DMS53 (cell line): ENCODE measurements around the gene IFI44L.

ENCODE experiments used
- DNase-seq: peaks from one replicate; lab custom pipeline; 2025; lab: John Stamatoyannopoulos, UW

The IFI44L gene

GRCh38 chr1:78641558-78641957, 21.3 kb downstream of the IFI44L start:
- DNase-seq = no peak

GRCh38 chr1:78645723-78646122, 25.5 kb downstream of the IFI44L start:
- DNase-seq = no peak

- peak; percentile 14 for DNase-seq
These were observed 27.0 kb downstream of the IFI44L start for GRCh38 chr1:78647238-78647637.

- DNase-seq = peak; percentile 73
These were observed 29.4 kb downstream of the IFI44L start, which contains the start of gene IFI44 for GRCh38 chr1:78649628-78650027. Gene IFI44, plus strand, starts transcription at chr1:78649831. Its CDS starts 365 bp downstream, at chr1:78650196.

- DNase-seq = no peak
These were observed 29.9 kb downstream of the IFI44L start for GRCh38 chr1:78650114-78650660.

- DNase-seq = no peak
These were observed 31.0 kb downstream of the IFI44L start for GRCh38 chr1:78651241-78651640.

GRCh38 chr1:78652019-78652560, 31.8 kb downstream of the IFI44L start:
- no peak for DNase-seq

GRCh38 chr1:78658901-78659300, 38.7 kb downstream of the IFI44L start:
- DNase-seq = no peak

GRCh38 chr1:78663923-78664322, 43.7 kb downstream of the IFI44L start:
- DNase-seq = no peak

- no peak for DNase-seq
These were observed 44.5 kb downstream of the IFI44L start for GRCh38 chr1:78664763-78665162.

GRCh38 chr1:78665809-78666208, 45.6 kb downstream of the IFI44L start:
- no peak for DNase-seq

- DNase-seq = no peak
These were observed 47.7 kb downstream of the IFI44L start for GRCh38 chr1:78667939-78668338.

- DNase-seq = no peak
These were observed 48.2 kb downstream of the IFI44L start for GRCh38 chr1:78668427-78668826.

- DNase-seq = no peak
These were observed 52.2 kb downstream of the IFI44L start for GRCh38 chr1:78672428-78672827.

- DNase-seq = peak; percentile 37
These were observed 52.9 kb downstream of the IFI44L start for GRCh38 chr1:78673120-78673519.

GRCh38 chr1:78676347-78676982, 56.2 kb downstream of the IFI44L start:
- DNase-seq = peak; percentile 85

- DNase-seq = no peak
These were observed 56.7 kb downstream of the IFI44L start for GRCh38 chr1:78676993-78677392.

- no peak for DNase-seq
These were observed 57.5 kb downstream of the IFI44L start for GRCh38 chr1:78677788-78678187.

- DNase-seq = no peak
These were observed 58.1 kb downstream of the IFI44L start for GRCh38 chr1:78678324-78678723.

- no peak for DNase-seq
These were observed 61.0 kb downstream of the IFI44L start for GRCh38 chr1:78681265-78681664.

GRCh38 chr1:78682496-78682895, 62.2 kb downstream of the IFI44L start:
- no peak for DNase-seq

- DNase-seq = no peak
These were observed 62.8 kb downstream of the IFI44L start for GRCh38 chr1:78683079-78683478.

GRCh38 chr1:78687315-78687714, 67.1 kb downstream of the IFI44L start:
- peak; percentile 56 for DNase-seq

GRCh38 chr1:78687914-78688313, 67.7 kb downstream of the IFI44L start:
- DNase-seq = no peak
